K562 (cell line): Measurements from ENCODE around the gene COX6B1. TPM values are rescaled to one million over a fixed set of nuclear protein-coding genes. Genes with fewer than 3 reads are reported as not detected.

Source experiments
- ATF1 ChIP-seq, 2 experiments: fragments of 450-650 bp in 1 of 2; IDR thresholded peaks; 2 replicates each; pipeline ENCODE4 v1.6.1; 2016; ENCODE audit warnings: missing compliant biosample characterization in 1 of 2, missing genetic modification characterization in 1 of 2
- EP400 ChIP-seq: fragments of 450-650 bp; IDR thresholded peaks from 2 replicates; pipeline ENCODE4 v1.6.1; 2017; ENCODE audit warnings: antibody characterized with exemption, mild to moderate bottlenecking, moderate library complexity
- FOXJ3 ChIP-seq: sonication (generic); formaldehyde crosslinking; IDR thresholded peaks from 2 replicates; pipeline ENCODE4 v1.4.0; 2020; ENCODE audit warnings: mild to moderate bottlenecking, missing genetic modification reagents
- IFI16 ChIP-seq: fragments of 250-450 bp; sonication (Bioruptor Pico); IDR thresholded peaks from 2 replicates; pipeline ENCODE4 v2.1.2; 2022; ENCODE audit warnings: mild to moderate bottlenecking, inconsistent platforms
- POLR2H ChIP-seq: IDR thresholded peaks from 2 replicates; pipeline ENCODE4 v1.6.1; 2016; ENCODE audit warnings: missing genetic modification characterization, low read depth, mild to moderate bottlenecking, control low read depth, missing compliant biosample characterization, moderate library complexity
- RCOR1 ChIP-seq, 2 experiments: IDR thresholded peaks; 2 replicates each; pipeline ENCODE4 v1.6.1; 2012; ENCODE audit warnings: low read depth in 2 of 2, low read length in 2 of 2, borderline replicate concordance in 1 of 2, improper control_type of control experiment in 1 of 2
- SIX5 ChIP-seq, 2 experiments: IDR thresholded peaks; 2 replicates each; pipeline ENCODE4 v1.6.1; 2011; ENCODE audit warnings: low read length in 2 of 2, borderline replicate concordance in 1 of 2, low read depth in 1 of 2, mild to moderate bottlenecking in 1 of 2, moderate library complexity in 1 of 2; ENCODE audit not compliant: insufficient read depth in 1 of 2
- TOE1 ChIP-seq, 2 experiments: fragments of 450-650 bp in 1 of 2; sonication (generic) in 1 of 2; formaldehyde crosslinking in 1 of 2; IDR thresholded peaks; 2 replicates each; pipeline versions ENCODE4 v1.7.1 to v1.8.0; 2016 to 2022; ENCODE audit warnings: borderline replicate concordance in 2 of 2, mild to moderate bottlenecking in 2 of 2, antibody characterized with exemption in 1 of 2, inconsistent platforms in 1 of 2, low read depth in 1 of 2, missing genetic modification reagents in 1 of 2, moderate library complexity in 1 of 2
- ZNF121 ChIP-seq: sonication (generic); formaldehyde crosslinking; conservative IDR thresholded peaks from 2 replicates; pipeline ENCODE4 v1.8.0; 2022; ENCODE audit warnings: missing genetic modification reagents
- ZNF217 ChIP-seq: sonication (generic); formaldehyde crosslinking; IDR thresholded peaks from 2 replicates; pipeline ENCODE4 v1.8.0; 2022; ENCODE audit warnings: mild to moderate bottlenecking, missing genetic modification reagents
- ZNF324 ChIP-seq: fragments of 250-450 bp; sonication (Bioruptor Pico); IDR thresholded peaks from 2 replicates; pipeline ENCODE4 v1.4.0; 2020; ENCODE audit warnings: mild to moderate bottlenecking
- ZNF444 ChIP-seq: fragments of 250-450 bp; sonication (Bioruptor Pico); IDR thresholded peaks from 2 replicates; pipeline ENCODE4 v1.4.0; 2020; ENCODE audit warnings: mild to moderate bottlenecking, moderate library complexity
- polyA plus RNA-seq, 8 experiments: library from polyadenylated mRNA; depleted of rRNA in 4 of 8; stranded (reverse) in 5 of 8; unstranded in 3 of 8; fragments of >200 nt; fragmentation: Nextera tagmentation in 2 of 8; fragmentation: Illumina TruSeq in 1 of 8; extraction: Ambion mirVana in 2 of 8; extraction: Trizol in 1 of 8; gene quantifications; 2 replicates each; pipeline versions ENCODE4 v1.2.1 to v1.2.3, GENCODE V29; 2011 to 2014; ENCODE audit warnings: inconsistent platforms in 1 of 8, missing spikeins in 1 of 8
- total RNA-seq, 7 experiments: library from RNA; depleted of rRNA in 6 of 7; stranded (reverse); fragments of >200 nt in 6 of 7; fragmentation: Illumina TruSeq in 2 of 7; extraction: Trizol in 2 of 7; gene quantifications; 2 replicates each; pipeline versions ENCODE4 v1.2.1 to v1.2.3, GENCODE V29; 2011 to 2021; ENCODE audit warnings: low replicate concordance in 1 of 7
- TF ChIP-seq, protein P1 (sequence below): fragments of 250-450 bp; sonication (Bioruptor Pico); IDR thresholded peaks from 2 replicates; pipeline ENCODE4 v1.5.0; 2021; ENCODE audit warnings: mild to moderate bottlenecking, moderate library complexity
- TF ChIP-seq, protein P2 (sequence below): sonication (generic); formaldehyde crosslinking; IDR thresholded peaks from 2 replicates; pipeline ENCODE4 v1.8.0; 2022; ENCODE audit warnings: mild to moderate bottlenecking, missing genetic modification reagents, borderline replicate concordance
- TF ChIP-seq, protein P3 (sequence below): fragments of 250-450 bp; sonication (Bioruptor Pico); IDR thresholded peaks from 2 replicates; pipeline ENCODE4 v1.8.0; 2021; ENCODE audit warnings: moderate library complexity, mild to moderate bottlenecking, inconsistent platforms
- TF ChIP-seq, protein P4 (sequence below): fragments of 450-650 bp; IDR thresholded peaks from 2 replicates; pipeline ENCODE4 v1.6.1; 2016

The COX6B1 gene
- total and polyA plus RNA-seq, 9 of the 15 experiments (the other 6 are each of a cell fraction or from before 2014, with no cell fraction given) = 777 to 2,393 (median 1,219) TPM

DNA sequence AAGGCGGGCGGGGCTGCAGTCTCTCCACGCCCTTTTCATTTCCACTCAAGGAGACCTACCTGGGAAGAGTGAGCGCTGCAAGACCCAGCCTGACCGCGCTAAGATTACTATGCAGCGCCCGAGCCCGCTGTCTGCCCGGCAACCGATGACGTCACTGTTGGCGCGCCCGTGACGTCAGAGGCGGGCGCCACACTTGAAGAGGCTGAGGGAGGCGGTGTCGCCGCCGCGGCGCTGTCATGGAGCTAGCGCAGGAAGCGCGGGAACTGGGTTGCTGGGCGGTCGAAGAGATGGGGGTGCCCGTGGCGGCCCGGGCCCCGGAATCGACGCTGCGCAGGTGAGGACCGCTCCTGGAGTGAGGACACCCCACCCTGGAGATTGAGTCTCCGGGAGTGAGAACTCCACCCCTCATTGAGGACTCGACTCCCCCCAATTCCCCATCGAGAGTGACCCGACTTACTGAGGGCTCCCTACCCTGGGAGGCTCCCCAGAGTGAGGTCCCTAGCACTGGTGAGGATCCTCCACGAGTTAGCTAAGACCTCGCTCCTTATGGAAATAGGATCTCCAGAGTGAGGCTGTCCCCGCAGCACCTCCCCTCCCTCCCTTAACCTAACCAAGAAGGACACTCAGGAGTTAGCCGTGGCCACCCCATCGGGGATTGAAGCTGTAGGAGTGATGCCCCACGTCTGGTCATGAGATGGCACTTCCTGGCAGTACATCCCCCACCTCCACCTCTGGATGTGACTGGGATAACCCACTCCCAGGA, 35.4 kb upstream of the COX6B1 start, which contains the start of gene HAUS5 (continued):
- TF ChIP-seq, protein P1, sequence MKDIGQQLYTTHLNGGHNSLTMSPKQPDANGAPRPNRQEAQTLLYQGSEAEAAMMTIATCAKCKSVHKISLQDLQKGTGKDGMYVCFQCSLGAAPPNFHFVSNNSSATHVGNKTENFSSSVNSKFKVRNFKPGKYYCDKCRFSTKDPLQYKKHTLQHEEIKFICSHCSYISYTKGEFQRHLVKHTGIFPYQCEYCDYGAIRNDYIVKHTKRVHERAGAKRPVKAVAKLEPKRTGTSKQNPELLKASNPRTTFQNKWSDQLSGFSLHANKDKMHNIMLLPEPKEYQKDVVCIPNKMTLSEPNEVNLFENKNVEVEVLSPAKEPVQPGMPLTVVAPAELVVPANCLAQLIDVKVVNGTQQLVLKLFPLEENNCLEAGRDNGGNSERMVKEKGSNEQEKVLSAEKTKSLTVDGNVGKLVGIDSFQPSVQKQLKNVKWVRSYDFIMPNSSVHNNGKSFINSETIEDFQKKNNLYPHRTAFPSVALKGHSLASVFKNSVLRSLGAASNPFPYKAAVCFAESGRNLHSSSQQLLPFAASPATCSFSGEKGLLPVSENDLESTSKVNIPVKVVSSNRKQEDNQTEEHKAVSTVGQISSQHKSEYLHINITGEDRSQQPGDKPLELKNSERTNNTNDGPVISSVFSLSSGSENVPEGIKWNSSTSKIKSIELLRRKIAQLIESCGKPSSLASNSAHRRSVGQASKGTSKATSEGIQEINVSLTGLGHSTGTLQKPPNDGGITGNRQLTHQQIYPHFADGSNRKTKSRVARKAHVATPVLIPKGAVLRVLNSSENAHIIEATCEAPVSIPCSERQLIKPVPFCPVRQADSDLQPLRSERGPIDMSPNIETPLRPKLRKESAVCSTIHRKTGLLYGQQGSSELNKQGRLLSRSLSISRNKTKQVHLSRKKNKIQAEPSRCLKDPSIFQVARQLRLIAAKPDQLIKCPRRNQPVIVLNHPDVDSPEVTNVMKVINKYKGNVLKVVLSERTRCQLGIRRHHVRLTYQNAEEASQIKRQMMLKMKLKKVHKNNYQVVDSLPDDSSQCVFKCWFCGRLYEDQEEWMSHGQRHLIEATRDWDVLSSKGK = no peak
- TF ChIP-seq ZNF217 (no peak), TOE1 (IDR thresholded peaks at IDR 0.05; ENCODE audit: borderline replicate concordance) (0 out of 2 replicates have a peak, but pooled peaks have one; percentile 26), TOE1 (CRISPR knock-in tag; IDR thresholded peaks at IDR 0.05; ENCODE audit: borderline replicate concordance, low read depth) (no peak), RCOR1 (IDR thresholded peaks at IDR 0.05; ENCODE audit: borderline replicate concordance in 1 of 2, low read depth in 2 of 2, low read length in 2 of 2) (0 out of 4 replicates have a peak, but pooled peaks of 1 of the 2 experiments have one; percentile 44), EP400 (peak; percentile 93), ZNF444 (CRISPR knock-in tag) (no peak), IFI16 (no peak), SIX5 (IDR thresholded peaks at IDR 0.05; ENCODE audit: borderline replicate concordance in 1 of 2, insufficient read depth in 1 of 2, low read depth in 1 of 2, low read length in 2 of 2) (no peak; a peak in 1 of 4 replicates), FOXJ3 (CRISPR knock-in tag) (no peak), ZNF121 (CRISPR knock-in tag) (no peak; the same call in 1 of the 2 replicates), ATF1 (CRISPR knock-in tag; IDR thresholded peaks at IDR 0.05) (peak; percentile 99), ATF1 (tag; IDR thresholded peaks at IDR 0.05) (peak; percentile 100), POLR2H (no peak), ZNF324 (0 out of 2 replicates have a peak, but pooled peaks have one; percentile 18)
- TF ChIP-seq, protein P2, sequence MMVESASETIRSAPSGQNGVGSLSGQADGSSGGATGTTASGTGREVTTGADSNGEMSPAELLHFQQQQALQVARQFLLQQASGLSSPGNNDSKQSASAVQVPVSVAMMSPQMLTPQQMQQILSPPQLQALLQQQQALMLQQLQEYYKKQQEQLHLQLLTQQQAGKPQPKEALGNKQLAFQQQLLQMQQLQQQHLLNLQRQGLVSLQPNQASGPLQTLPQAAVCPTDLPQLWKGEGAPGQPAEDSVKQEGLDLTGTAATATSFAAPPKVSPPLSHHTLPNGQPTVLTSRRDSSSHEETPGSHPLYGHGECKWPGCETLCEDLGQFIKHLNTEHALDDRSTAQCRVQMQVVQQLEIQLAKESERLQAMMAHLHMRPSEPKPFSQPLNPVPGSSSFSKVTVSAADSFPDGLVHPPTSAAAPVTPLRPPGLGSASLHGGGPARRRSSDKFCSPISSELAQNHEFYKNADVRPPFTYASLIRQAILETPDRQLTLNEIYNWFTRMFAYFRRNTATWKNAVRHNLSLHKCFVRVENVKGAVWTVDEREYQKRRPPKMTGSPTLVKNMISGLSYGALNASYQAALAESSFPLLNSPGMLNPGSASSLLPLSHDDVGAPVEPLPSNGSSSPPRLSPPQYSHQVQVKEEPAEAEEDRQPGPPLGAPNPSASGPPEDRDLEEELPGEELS (CRISPR knock-in tag) = no peak
- TF ChIP-seq, protein P3, sequence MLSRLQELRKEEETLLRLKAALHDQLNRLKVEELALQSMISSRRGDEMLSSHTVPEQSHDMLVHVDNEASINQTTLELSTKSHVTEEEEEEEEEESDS = no peak
- TF ChIP-seq, protein P4, sequence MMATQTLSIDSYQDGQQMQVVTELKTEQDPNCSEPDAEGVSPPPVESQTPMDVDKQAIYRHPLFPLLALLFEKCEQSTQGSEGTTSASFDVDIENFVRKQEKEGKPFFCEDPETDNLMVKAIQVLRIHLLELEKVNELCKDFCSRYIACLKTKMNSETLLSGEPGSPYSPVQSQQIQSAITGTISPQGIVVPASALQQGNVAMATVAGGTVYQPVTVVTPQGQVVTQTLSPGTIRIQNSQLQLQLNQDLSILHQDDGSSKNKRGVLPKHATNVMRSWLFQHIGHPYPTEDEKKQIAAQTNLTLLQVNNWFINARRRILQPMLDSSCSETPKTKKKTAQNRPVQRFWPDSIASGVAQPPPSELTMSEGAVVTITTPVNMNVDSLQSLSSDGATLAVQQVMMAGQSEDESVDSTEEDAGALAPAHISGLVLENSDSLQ = no peak
